ENCODE measurements around the gene GRIN2C.
"Not testable (repeated sequence)": the region's sequence is repeated elsewhere in the genome, so short reads cannot be mapped to it uniquely, and the experiment has no call there.

The GRIN2C gene

GRCh38 chr17:74859459-74860228 is at the start of gene GRIN2C:
GRIN2C (minus strand) TSS chr17:74859885; CDS start chr17:74855092, 4,793 bp downstream.
- peak in 1 of 2 experiments; percentile 37 for DNase-seq

GRCh38 chr17:74909097-74909496 is 49.4 kb upstream of the GRIN2C start:
- not testable (repeated sequence) for DNase-seq

GRCh38 chr17:74907012-74907411 is 47.3 kb upstream of the GRIN2C start:
- DNase-seq: no peak

- DNase-seq: not testable (repeated sequence)
Observed at GRCh38 chr17:74906214-74906793, 46.6 kb upstream of the GRIN2C start.

GRCh38 chr17:74904687-74905409 is 45.2 kb upstream of the GRIN2C start:
- no peak for DNase-seq

GRCh38 chr17:74903671-74904070 is 44.0 kb upstream of the GRIN2C start:
- no peak for DNase-seq

GRCh38 chr17:74903034-74903433 is 43.3 kb upstream of the GRIN2C start:
- DNase-seq: no peak

- DNase-seq: no peak
Observed at GRCh38 chr17:74901353-74902135, 41.9 kb upstream of the GRIN2C start.

GRCh38 chr17:74900208-74900607 is 40.5 kb upstream of the GRIN2C start:
- no peak for DNase-seq

GRCh38 chr17:74898376-74898946 is 38.8 kb upstream of the GRIN2C start:
- no peak for DNase-seq

- no peak for DNase-seq
Observed at GRCh38 chr17:74893936-74894671, 34.4 kb upstream of the GRIN2C start.

GRCh38 chr17:74892974-74893911 is 33.6 kb upstream of the GRIN2C start, which contains the start of gene FADS6:
FADS6 (minus strand) TSS chr17:74893633; CDS start chr17:74893595, 38 bp downstream.
- DNase-seq: no peak

GRCh38 chr17:74892013-74892841 is 32.5 kb upstream of the GRIN2C start:
- DNase-seq: peak in 1 of 2 experiments; percentile 16

GRCh38 chr17:74890554-74890953 is 30.9 kb upstream of the GRIN2C start:
- DNase-seq: no peak

GRCh38 chr17:74888469-74888868 is 28.8 kb upstream of the GRIN2C start:
- DNase-seq: no peak

GRCh38 chr17:74883241-74883745 is 23.6 kb upstream of the GRIN2C start:
- DNase-seq: no peak

GRCh38 chr17:74882517-74883240 is 23.0 kb upstream of the GRIN2C start:
- DNase-seq: no peak

- DNase-seq: no peak
Observed at GRCh38 chr17:74881073-74881472, 21.4 kb upstream of the GRIN2C start.

- DNase-seq: no peak
Observed at GRCh38 chr17:74879308-74879707, 19.6 kb upstream of the GRIN2C start.

Data from SHP77 (cell line).